Measurements from ENCODE around the gene SLC22A16. TPM values are rescaled to one million over a fixed set of nuclear protein-coding genes. Genes with fewer than 3 reads are reported as not detected.

The SLC22A16 gene
- total and polyA plus RNA-seq, 2 of the 8 experiments (the other 6 are each of a cell fraction or from before 2014, with no cell fraction given), result not detected

GRCh38 chr6:110517034-110517433, 40.6 kb upstream of the SLC22A16 start:
- H3K18ac ChIP-seq (ENCODE audit: extremely low read depth, low read length), result no peak overlapping the region
- WGBS, 2 experiments (ENCODE audit: extremely low coverage in 1 of 2, insufficient coverage in 1 of 2, insufficient read length in 1 of 2, insufficient replicate concordance in 2 of 2, low coverage in 1 of 2, low lambda C conversion rate in 2 of 2, missing lambda C conversion rate in 1 of 2), result 92% methylated on average over 2 of the region's 2 CpGs; no CpG with 5 or more reads in 1 of the 2 experiments
- TF ChIP-seq ATF2 (IDR thresholded peaks at IDR 0.05; ENCODE audit: low read length), result no peak
- peaks cover 0 to 3% (median under 1%) of the 10 kb centered on the region in 4 experiments; a peak in 3 of 7 replicates for H3K4me1 ChIP-seq (replicated peaks in 1 of 4; ENCODE audit: control insufficient read depth in 3 of 4, insufficient read depth in 4 of 4, low read length in 3 of 4)
- H3K36me3 ChIP-seq (ENCODE audit: control insufficient read depth in 2 of 4, insufficient read depth in 4 of 4, low read length in 3 of 4), result no peaks in the 10 kb centered on the region
- no peak overlapping the region for H3K14ac ChIP-seq (ENCODE audit: insufficient read length)
- DNase-seq (ENCODE audit: low read depth in 1 of 2, low spot score in 2 of 2) (no peak), FAIRE-seq (no peak)
- no peak overlapping the region for H3K4ac ChIP-seq (replicated peaks; ENCODE audit: insufficient read length, low read depth, low read length)
- H3K79me2 ChIP-seq (ENCODE audit: control insufficient read depth in 1 of 2, insufficient read depth in 2 of 2, low read length in 2 of 2), result no peaks in the 10 kb centered on the region
- no peak overlapping the region for H3K9ac ChIP-seq (replicated peaks in 1 of 4; ENCODE audit: extremely low read depth in 1 of 4, low read depth in 3 of 4, low read length in 3 of 4)
- no peak overlapping the region for H3K23ac ChIP-seq (ENCODE audit: insufficient read length)
- H2BK120ac ChIP-seq (replicated peaks; ENCODE audit: low read depth, low read length), result no peak overlapping the region
- H2BK15ac ChIP-seq (ENCODE audit: low read length), result no peak overlapping the region
- no peaks in the 10 kb centered on the region for H3K23me2 ChIP-seq (ENCODE audit: low read depth, low read length)
- H4K5ac ChIP-seq (ENCODE audit: insufficient read length, low read depth, low read length), result no peak overlapping the region
- no peaks in the 10 kb centered on the region; a peak in 2 of 7 replicates for H3K27me3 ChIP-seq (replicated peaks in 1 of 4; ENCODE audit: control insufficient read depth in 3 of 4, extremely low read depth in 1 of 4, insufficient read depth in 3 of 4, low read length in 3 of 4)
- ChIA-PET CTCF (ENCODE audit: partially characterized antibody) (no interaction called here), POLR2A (ENCODE audit: partially characterized antibody) (no interaction called here)
- no peaks in the 10 kb centered on the region for H3K9me3 ChIP-seq (ENCODE audit: insufficient read depth in 2 of 2, low read depth in 1 of 2, low read length in 1 of 2)
- no peak overlapping the region for H2BK20ac ChIP-seq (ENCODE audit: low read length)
- no peak overlapping the region for H3K27ac ChIP-seq (ENCODE audit: low read depth, low read length)
- H4K91ac ChIP-seq (replicated peaks; ENCODE audit: insufficient read length, low read length), result no peak overlapping the region
- H3K79me1 ChIP-seq (ENCODE audit: low read depth, low read length), result no peaks in the 10 kb centered on the region
- H3K56ac ChIP-seq (replicated peaks; ENCODE audit: insufficient read length, low read depth, low read length), result no peak overlapping the region
- H4K20me1 ChIP-seq (replicated peaks in 1 of 2; ENCODE audit: control insufficient read depth in 1 of 2, insufficient read depth in 2 of 2, low read length in 2 of 2), result no peaks in the 10 kb centered on the region
- H2AFZ ChIP-seq (ENCODE audit: low read length), result no peak overlapping the region
- H2BK12ac ChIP-seq (ENCODE audit: low read depth, low read length), result no peak overlapping the region
- no peak overlapping the region for H4K8ac ChIP-seq (ENCODE audit: extremely low read depth, insufficient read depth, low read length)
- H3K4me2 ChIP-seq (ENCODE audit: insufficient read depth in 1 of 2, low read depth in 2 of 2, low read length in 2 of 2), result no peak overlapping the region
- no peak overlapping the region for H2AK5ac ChIP-seq (ENCODE audit: low read depth, low read length)
- no peak overlapping the region for H3K4me3 ChIP-seq (ENCODE audit: extremely low read depth in 1 of 4, insufficient read depth in 2 of 4, low read depth in 3 of 4, low read length in 4 of 4)
- no peak overlapping the region for H2BK5ac ChIP-seq (ENCODE audit: low read depth, low read length)
